K562 (cell line): ENCODE data around the gene FZD8. TPM values are rescaled to one million over a fixed set of nuclear protein-coding genes. Genes with fewer than 3 reads are reported as not detected.
"Not testable (repeated sequence)": the region's sequence is repeated elsewhere in the genome, so short reads cannot be mapped to it uniquely, and the experiment has no call there.

ENCODE experiments used
- ATAC-seq: fragments of 200-7000 bp; cut with Tn5 transposase; 3 replicates; pipeline ENCODE4 v1.9.1; 2020; ENCODE audit warnings: moderate library complexity
- BruUV-seq: library from RNA; stranded (reverse); fragments of 400-500 nt; replicated peaks from 2 replicates; lab custom pipeline; 2021; lab: Mats Ljungman, UMichigan
- CTCF ChIA-PET: fragments of 300-600 bp; formaldehyde crosslinking; extraction: SDS; loops from one replicate; lab custom pipeline; 2021; ENCODE audit warnings: low intra/inter-chr PET ratio; lab: Yijun Ruan, JAX
- POLR2A ChIA-PET: fragments of 300-600, 350-650 bp; sonication (Branson Sonifier 250); formaldehyde crosslinking; extraction: SDS; loops from one replicate; lab custom pipeline; 2021; ENCODE audit warnings: antibody characterized with exemption, inconsistent platforms; lab: Yijun Ruan, JAX
- DNase-seq, 4 experiments: peaks; one replicate each; pipeline versions ENCODE4 v3.0.0 to v3.0.0-alpha.2; 2011 to 2018; ENCODE audit warnings: low spot score in 3 of 4, mixed read lengths in 3 of 4; ENCODE audit errors: extremely low read depth in 1 of 4
- FAIRE-seq: peaks from 2 replicates; lab custom pipeline; 2011; peaks lifted over from hg19 to GRCh38; lab: Jason Lieb, UNC
- H2AFZ ChIP-seq: 2 replicates; pipeline ENCODE4 v1.6.0; 2011; ENCODE audit warnings: low read depth, low read length, control low read depth, inconsistent platforms
- H3K27ac ChIP-seq: fragments of 200-600 bp; 3 replicates; pipeline ENCODE4 v1.8.0; 2011; ENCODE audit warnings: low read depth, mild to moderate bottlenecking, control low read depth, inconsistent platforms, low read length, moderate library complexity, mixed read lengths; ENCODE audit errors: extremely low read depth
- H3K27me3 ChIP-seq, 2 experiments: fragments of 300-600 bp in 1 of 2; 2 replicates in 1 of 2; 3 replicates in 1 of 2; pipeline versions ENCODE4 v1.6.0 to v1.8.0; 2011; ENCODE audit warnings: inconsistent platforms in 2 of 2, low read length in 2 of 2, mild to moderate bottlenecking in 1 of 2, mixed read lengths in 1 of 2, moderate library complexity in 1 of 2; ENCODE audit not compliant: control insufficient read depth in 2 of 2, insufficient read depth in 2 of 2
- H3K36me3 ChIP-seq: fragments of 300-600 bp; 3 replicates; pipeline ENCODE4 v1.8.0; 2011; ENCODE audit warnings: mild to moderate bottlenecking, low read length, inconsistent platforms; ENCODE audit not compliant: control insufficient read depth, insufficient read depth
- H3K4me1 ChIP-seq, 2 experiments: fragments of 200-600 bp in 1 of 2; replicated peaks in 1 of 2; 2 replicates in 1 of 2; 3 replicates in 1 of 2; pipeline versions ENCODE4 v1.5.1 to v1.8.0; 2011; ENCODE audit warnings: inconsistent platforms in 2 of 2, low read length in 2 of 2, mild to moderate bottlenecking in 1 of 2, mixed read lengths in 1 of 2, moderate library complexity in 1 of 2; ENCODE audit not compliant: control insufficient read depth in 2 of 2, insufficient read depth in 2 of 2
- H3K4me2 ChIP-seq: 2 replicates; pipeline ENCODE4 v1.6.1; 2011; ENCODE audit warnings: low read length, control low read depth, inconsistent platforms, mixed read lengths; ENCODE audit not compliant: insufficient read depth
- H3K4me3 ChIP-seq: fragments of 200-600 bp; sonication (generic), shearing (Covaris generic); 2 replicates; pipeline ENCODE4 v1.5.1; 2016; ENCODE audit warnings: control low read depth, inconsistent platforms
- H3K79me2 ChIP-seq: fragments of 200-600 bp; 3 replicates; pipeline ENCODE4 v1.8.0; 2011; ENCODE audit warnings: low read length, inconsistent platforms; ENCODE audit not compliant: control insufficient read depth, insufficient read depth
- H3K9ac ChIP-seq, 2 experiments: 2 replicates each; pipeline versions ENCODE4 v1.6.0 to v1.6.1; 2011; ENCODE audit warnings: low read depth in 2 of 2, low read length in 2 of 2, control low read depth in 1 of 2, inconsistent platforms in 1 of 2, mild to moderate bottlenecking in 1 of 2, mixed read lengths in 1 of 2; ENCODE audit not compliant: insufficient read depth in 1 of 2
- H3K9me1 ChIP-seq: one replicate; pipeline ENCODE4 v1.6.0; 2011; ENCODE audit warnings: inconsistent platforms, mild to moderate bottlenecking, low read length, moderate library complexity; ENCODE audit not compliant: control insufficient read depth, insufficient read depth
- H3K9me3 ChIP-seq: replicated peaks from 2 replicates; pipeline ENCODE4 v1.5.1; 2011; ENCODE audit warnings: low read depth, low read length, inconsistent platforms; ENCODE audit not compliant: control insufficient read depth, insufficient read depth
- H4K20me1 ChIP-seq: replicated peaks from 2 replicates; pipeline ENCODE4 v1.6.1; 2011; ENCODE audit warnings: low read length, inconsistent platforms, mixed read lengths; ENCODE audit not compliant: control insufficient read depth, insufficient read depth
- EHMT2 ChIP-seq: fragments of 450-650 bp; IDR thresholded peaks from 2 replicates; pipeline ENCODE4 v1.6.1; 2018; ENCODE audit warnings: antibody characterized with exemption
- ZBTB12 ChIP-seq: fragments of 250-450 bp; sonication (Bioruptor Pico); IDR thresholded peaks from 2 replicates; pipeline ENCODE4 v1.4.0; 2020
- WGBS: fragments of 100-300 bp; shearing (Covaris generic); methylation state at CpG from one replicate; pipeline ENCODE4 v1.1.6; 2016; ENCODE audit warnings: low coverage, mixed read lengths; ENCODE audit not compliant: insufficient coverage; ENCODE audit errors: missing lambda C conversion rate; 5-methylcytosine and 5-hydroxymethylcytosine counted together
- in situ Hi-C: fragments of 300-500 bp; cut with MboI; formaldehyde crosslinking; loops from 4 replicates; pipeline ENCODE4 v1.15.0; 2018; ENCODE audit warnings: inconsistent platforms, mixed read lengths
- intact Hi-C: fragments of 100-400 bp; cut with micrococcal nuclease; formaldehyde crosslinking; loops from 2 replicates; pipeline ENCODE4 v1.14.2; 2022
- polyA plus RNA-seq, 8 experiments: library from polyadenylated mRNA; depleted of rRNA in 4 of 8; stranded (reverse) in 5 of 8; unstranded in 3 of 8; fragments of >200 nt; fragmentation: Nextera tagmentation in 2 of 8; fragmentation: Illumina TruSeq in 1 of 8; extraction: Ambion mirVana in 2 of 8; extraction: Trizol in 1 of 8; gene quantifications; 2 replicates each; pipeline versions ENCODE4 v1.2.1 to v1.2.3, GENCODE V29; 2011 to 2014; ENCODE audit warnings: inconsistent platforms in 1 of 8, missing spikeins in 1 of 8
- total RNA-seq, 7 experiments: library from RNA; depleted of rRNA in 6 of 7; stranded (reverse); fragments of >200 nt in 6 of 7; fragmentation: Illumina TruSeq in 2 of 7; extraction: Trizol in 2 of 7; gene quantifications; 2 replicates each; pipeline versions ENCODE4 v1.2.1 to v1.2.3, GENCODE V29; 2011 to 2021; ENCODE audit warnings: low replicate concordance in 1 of 7

The FZD8 gene
- total and polyA plus RNA-seq, 9 of the 15 experiments (the other 6 are each of a cell fraction or from before 2014, with no cell fraction given) = 0.03 to 1.2 (median 0.16) TPM; not detected in 1

GRCh38 chr10:35691522-35692236, 49.6 kb upstream of the FZD8 start:
- H3K9ac ChIP-seq = no peak overlapping the region
- H3K4me1 ChIP-seq = no peaks in the 10 kb centered on the region
- no peaks in the 10 kb centered on the region for H3K79me2 ChIP-seq
- no peaks in the 10 kb centered on the region for H4K20me1 ChIP-seq
- POLR2A ChIA-PET = interaction anchor here (0.7 kb wide), 1 partner anchor 25 kb away, joined by 4 read pairs; no protein-coding TSS in a partner anchor
- 0% methylated on average over 12 of the region's 12 CpGs for WGBS
- in situ Hi-C loops = no loop called here
- H3K27ac ChIP-seq = no peak overlapping the region
- no peak for TF ChIP-seq EHMT2
- TF ChIP-seq, all 486 proteins: peak for 0
- Histone ChIP-seq H3K9me3 (no peaks in the 10 kb centered on the region), H3K27me3 (peaks cover 11 to 14% of the 10 kb centered on the region in 2 experiments; a peak in 4 of 5 replicates), H2AFZ (no peak overlapping the region), H3K4me3 (no peak overlapping the region), H3K4me2 (no peak overlapping the region), H3K9me1 (no peaks in the 10 kb centered on the region), H3K36me3 (no peaks in the 10 kb centered on the region)
- no peak for FAIRE-seq
- ATAC-seq = no peak
- CTCF ChIA-PET = no interaction called here
- BruUV-seq = no TSS peak
- no peak for DNase-seq
- intact Hi-C loops = no loop called here

GRCh38 chr10:35690534-35690933, 48.4 kb upstream of the FZD8 start:
- FAIRE-seq (no peak), ATAC-seq (no peak), DNase-seq (no peak)
- in situ Hi-C loops = no loop called here
- Histone ChIP-seq H2AFZ (no peak overlapping the region), H3K27me3 (peaks cover 11 to 14% of the 10 kb centered on the region in 2 experiments; a peak in 4 of 5 replicates), H3K4me1 (no peaks in the 10 kb centered on the region), H4K20me1 (no peaks in the 10 kb centered on the region), H3K9ac (no peak overlapping the region), H3K4me2 (no peak overlapping the region), H3K27ac (no peak overlapping the region), H3K9me1 (no peaks in the 10 kb centered on the region), H3K9me3 (no peaks in the 10 kb centered on the region), H3K4me3 (no peak overlapping the region), H3K79me2 (no peaks in the 10 kb centered on the region), H3K36me3 (no peaks in the 10 kb centered on the region)
- 0% methylated on average over 5 of the region's 5 CpGs for WGBS
- CTCF ChIA-PET = no interaction called here
- BruUV-seq = no TSS peak
- intact Hi-C loops = no loop called here
- TF ChIP-seq ZBTB12 (CRISPR knock-in tag) = no peak
- POLR2A ChIA-PET = no interaction called here

- H3K9me1 ChIP-seq, H3K4me3 ChIP-seq, BruUV-seq, H4K20me1 ChIP-seq, H3K27me3 ChIP-seq, H3K36me3 ChIP-seq, H2AFZ ChIP-seq, H3K79me2 ChIP-seq, H3K4me2 ChIP-seq, H3K9ac ChIP-seq, CTCF ChIA-PET, H3K9me3 ChIP-seq, intact Hi-C loops, POLR2A ChIA-PET, FAIRE-seq, ATAC-seq, H3K4me1 ChIP-seq, H3K27ac ChIP-seq, DNase-seq, in situ Hi-C loops: not testable (repeated sequence)
- WGBS = 0% methylated on average over 4 of the region's 4 CpGs
Measured at GRCh38 chr10:35685858-35686257, 43.8 kb upstream of the FZD8 start.
